HG02759 (cell line): ENCODE data around the gene RALGPS1.

Experiments
- ATAC-seq: cut with Tn5 transposase; IDR thresholded peaks from one replicate; pipeline ENCODE4 v1.9.1; 2021; ENCODE audit warnings: mild to moderate bottlenecking, moderate library complexity; ENCODE audit not compliant: unreplicated experiment

The RALGPS1 gene

GRCh38 chr9:126914458-126915280 lies at the start of gene RALGPS1:
Gene RALGPS1, plus strand, starts transcription at chr9:126914782. Its CDS starts 47,508 bp downstream, at chr9:126962290.
- peak; percentile 98 for ATAC-seq

GRCh38 chr9:126869368-126869767 lies 45.2 kb upstream of the RALGPS1 start:
- ATAC-seq, result no peak

- ATAC-seq, result no peak
Measured at GRCh38 chr9:126872516-126872915, 42.1 kb upstream of the RALGPS1 start.

GRCh38 chr9:126874546-126875314 lies 39.9 kb upstream of the RALGPS1 start:
- no peak for ATAC-seq

- ATAC-seq, result no peak
Measured at GRCh38 chr9:126875756-126876510, 38.6 kb upstream of the RALGPS1 start.

- no peak for ATAC-seq
Measured at GRCh38 chr9:126876531-126876930, 38.1 kb upstream of the RALGPS1 start.

GRCh38 chr9:126877418-126877817 lies 37.2 kb upstream of the RALGPS1 start:
- ATAC-seq, result no peak

- no peak for ATAC-seq
Measured at GRCh38 chr9:126879288-126879687, 35.3 kb upstream of the RALGPS1 start.

GRCh38 chr9:126880226-126880946 lies 34.2 kb upstream of the RALGPS1 start:
- no peak for ATAC-seq

- no peak for ATAC-seq
Measured at GRCh38 chr9:126880947-126881332, 33.6 kb upstream of the RALGPS1 start.

- no peak for ATAC-seq
Measured at GRCh38 chr9:126882746-126883145, 31.8 kb upstream of the RALGPS1 start.

- no peak for ATAC-seq
Measured at GRCh38 chr9:126883636-126884035, 30.9 kb upstream of the RALGPS1 start.

- no peak for ATAC-seq
Measured at GRCh38 chr9:126885131-126885641, 29.4 kb upstream of the RALGPS1 start.

- ATAC-seq, result no peak
Measured at GRCh38 chr9:126886034-126886822, 28.4 kb upstream of the RALGPS1 start.

GRCh38 chr9:126886897-126887296 lies 27.7 kb upstream of the RALGPS1 start:
- ATAC-seq, result no peak

GRCh38 chr9:126891676-126892075 lies 22.9 kb upstream of the RALGPS1 start:
- no peak for ATAC-seq

GRCh38 chr9:126893079-126893478 lies 21.5 kb upstream of the RALGPS1 start:
- no peak for ATAC-seq

GRCh38 chr9:126894052-126894603 lies 20.5 kb upstream of the RALGPS1 start:
- ATAC-seq, result no peak

- ATAC-seq, result no peak
Measured at GRCh38 chr9:126902210-126902609, 12.4 kb upstream of the RALGPS1 start.
